Neural progenitor cell (in vitro differentiated cells): ENCODE results near the gene PDCD2L. TPM values are rescaled to one million over a fixed set of nuclear protein-coding genes. Genes with fewer than 3 reads are reported as not detected.
A peak's percentile ranks its signal among the peaks of the same experiment; 100 is the strongest.

ENCODE experiments used
- DNase-seq: peaks from one replicate; pipeline ENCODE4 v3.0.0-alpha.2; 2016; ENCODE audit warnings: low spot score
- H2AFZ ChIP-seq: fragments of 200-600 bp; sonication (generic); replicated peaks from 2 replicates; pipeline ENCODE4 v1.6.1; 2016; ENCODE audit warnings: antibody characterized with exemption
- H3F3A ChIP-seq: fragments of 200-600 bp; sonication (generic); 2 replicates; pipeline ENCODE4 v1.6.1; 2016; ENCODE audit warnings: antibody characterized with exemption, low read depth
- H3K27ac ChIP-seq: fragments of 200-600 bp; sonication (generic); 2 replicates; pipeline ENCODE4 v1.5.1; 2016; ENCODE audit warnings: mild to moderate bottlenecking
- H3K27me3 ChIP-seq: fragments of 200-600 bp; sonication (generic); 2 replicates; pipeline ENCODE4 v1.6.1; 2016; ENCODE audit warnings: mild to moderate bottlenecking, moderate library complexity
- H3K36me3 ChIP-seq: fragments of 200-600 bp; sonication (generic); 2 replicates; pipeline ENCODE4 v1.5.1; 2016
- H3K4me1 ChIP-seq: fragments of 200-600 bp; sonication (generic); 2 replicates; pipeline ENCODE4 v1.6.1; 2016; ENCODE audit warnings: mixed run types
- H3K4me2 ChIP-seq: fragments of 200-600 bp; sonication (generic); 2 replicates; pipeline ENCODE4 v1.6.1; 2016
- H3K4me3 ChIP-seq: fragments of 200-600 bp; sonication (generic); 2 replicates; pipeline ENCODE4 v1.5.1; 2016
- H3K79me2 ChIP-seq: fragments of 200-600 bp; sonication (generic); 2 replicates; pipeline ENCODE4 v1.6.1; 2016; ENCODE audit warnings: low read depth
- H3K9ac ChIP-seq: fragments of 200-600 bp; sonication (generic); 2 replicates; pipeline ENCODE4 v1.6.1; 2016
- H3K9me3 ChIP-seq: fragments of 200-600 bp; sonication (generic); 2 replicates; pipeline ENCODE4 v1.5.1; 2016; ENCODE audit warnings: low read depth
- H4K20me1 ChIP-seq: fragments of 200-600 bp; sonication (generic); 2 replicates; pipeline ENCODE4 v1.6.1; 2016; ENCODE audit warnings: low read depth
- H3K27ac Mint-ChIP-seq: 3 replicates; pipeline ENCODE4 v1.8.0; 2021; ENCODE audit warnings: mixed read lengths
- H3K27me3 Mint-ChIP-seq: 2 replicates; pipeline ENCODE4 v1.8.0; 2022; ENCODE audit warnings: low read depth, mild to moderate bottlenecking, inconsistent platforms, moderate library complexity, mixed read lengths; ENCODE audit not compliant: insufficient read depth
- H3K36me3 Mint-ChIP-seq: 3 replicates; pipeline ENCODE4 v1.8.0; 2021; ENCODE audit warnings: mixed read lengths
- H3K4me1 Mint-ChIP-seq: 3 replicates; pipeline ENCODE4 v1.8.0; 2021; ENCODE audit warnings: mixed read lengths
- H3K4me3 Mint-ChIP-seq: 3 replicates; pipeline ENCODE4 v1.8.0; 2021; ENCODE audit warnings: mild to moderate bottlenecking, moderate library complexity, mixed read lengths
- H3K9me3 Mint-ChIP-seq: 3 replicates; pipeline ENCODE4 v1.8.0; 2020; ENCODE audit warnings: mixed read lengths
- CTCF ChIP-seq: fragments of 200-600 bp; sonication (generic); IDR thresholded peaks from 2 replicates; pipeline ENCODE4 v1.5.1; 2017; ENCODE audit warnings: antibody characterized with exemption, mild to moderate bottlenecking
- EZH2 ChIP-seq: fragments of 200-600 bp; sonication (generic); IDR thresholded peaks from 2 replicates; pipeline ENCODE4 v1.6.1; 2017; ENCODE audit warnings: antibody characterized with exemption, mild to moderate bottlenecking, moderate library complexity
- EZH2phosphoT487 ChIP-seq: fragments of 200-600 bp; sonication (generic); IDR thresholded peaks from 2 replicates; pipeline ENCODE4 v1.6.1; 2017; ENCODE audit warnings: antibody characterized with exemption
- total RNA-seq: library from RNA; depleted of rRNA; stranded (reverse); fragments of >200 nt; gene quantifications from 2 replicates; pipeline ENCODE4 v1.2.3, GENCODE V29; 2015; ENCODE audit warnings: low replicate concordance

PDCD2L gene
- total RNA-seq, 1 donor from 2014 or later, result 15.2 TPM

- TF ChIP-seq EZH2phosphoT487 (no peak), CTCF (no peak), EZH2 (no peak)
- no peak overlapping the region for H3K4me3 ChIP-seq
- H3K4me2 ChIP-seq, result no peak overlapping the region
- DNase-seq, result no peak
- H4K20me1 ChIP-seq, result peaks cover 2% of the 10 kb centered on the region
- no peak overlapping the region for H3K27ac ChIP-seq
- H3K36me3 ChIP-seq, result no peaks in the 10 kb centered on the region
- no peak overlapping the region for H3K27ac Mint-ChIP-seq
- peaks cover 29% of the 10 kb centered on the region for H3K79me2 ChIP-seq
- H3K9me3 ChIP-seq, result no peaks in the 10 kb centered on the region
- peaks cover 2% of the 10 kb centered on the region for H3K27me3 Mint-ChIP-seq
- no peak overlapping the region for H3K4me3 Mint-ChIP-seq
- H3K4me1 ChIP-seq, result no peaks in the 10 kb centered on the region
- H3K9ac ChIP-seq, result no peak overlapping the region
- peaks cover 27% of the 10 kb centered on the region for H3K36me3 Mint-ChIP-seq
- no peaks in the 10 kb centered on the region for H3K9me3 Mint-ChIP-seq
- H3K27me3 ChIP-seq, result no peaks in the 10 kb centered on the region
- H3K4me1 Mint-ChIP-seq, result peaks cover 2% of the 10 kb centered on the region
- H3F3A ChIP-seq, result peaks cover 10% of the 10 kb centered on the region
- H2AFZ ChIP-seq, result no peak overlapping the region
Observed at GRCh38 chr19:34402074-34402600, 2.1 kb upstream of the PDCD2L start.

GRCh38 chr19:34403784-34404108 lies 453 bp upstream of the PDCD2L start:
- Mint-ChIP-seq H3K4me1 (peaks cover 2% of the 10 kb centered on the region), H3K27ac (no peak overlapping the region), H3K4me3 (peak overlapping the region; percentile 90), H3K9me3 (no peaks in the 10 kb centered on the region), H3K27me3 (peaks cover 2% of the 10 kb centered on the region), H3K36me3 (peaks cover 22% of the 10 kb centered on the region)
- TF ChIP-seq EZH2phosphoT487, result no peak
- no peak for TF ChIP-seq EZH2
- no peak for TF ChIP-seq CTCF
- Histone ChIP-seq H4K20me1 (peaks cover 13% of the 10 kb centered on the region), H3K27me3 (no peaks in the 10 kb centered on the region), H3F3A (peaks cover 10% of the 10 kb centered on the region), H3K4me3 (peak overlapping the region; percentile 81), H2AFZ (peak overlapping the region; percentile 93), H3K9ac (no peak overlapping the region), H3K27ac (no peak overlapping the region), H3K4me1 (no peaks in the 10 kb centered on the region), H3K9me3 (no peaks in the 10 kb centered on the region), H3K79me2 (peaks cover 37% of the 10 kb centered on the region), H3K4me2 (peak overlapping the region; percentile 83), H3K36me3 (no peaks in the 10 kb centered on the region)
- DNase-seq, result no peak

- H3K4me3 Mint-ChIP-seq, result peak overlapping the region; percentile 62
- Histone ChIP-seq H3K4me2 (no peak overlapping the region), H3K36me3 (no peaks in the 10 kb centered on the region), H3K79me2 (peaks cover 45% of the 10 kb centered on the region), H3K4me1 (no peaks in the 10 kb centered on the region), H3K27ac (no peak overlapping the region), H2AFZ (no peak overlapping the region), H3K27me3 (no peaks in the 10 kb centered on the region), H3F3A (peaks cover 10% of the 10 kb centered on the region), H3K9ac (no peak overlapping the region), H3K9me3 (no peaks in the 10 kb centered on the region), H4K20me1 (peaks cover 13% of the 10 kb centered on the region), H3K4me3 (no peak overlapping the region)
- no peaks in the 10 kb centered on the region for H3K9me3 Mint-ChIP-seq
- TF ChIP-seq EZH2phosphoT487, result no peak
- peaks cover 17% of the 10 kb centered on the region for H3K36me3 Mint-ChIP-seq
- H3K27me3 Mint-ChIP-seq, result no peaks in the 10 kb centered on the region
- no peak for DNase-seq
- H3K27ac Mint-ChIP-seq, result no peak overlapping the region
- H3K4me1 Mint-ChIP-seq, result peaks cover 2% of the 10 kb centered on the region
Observed at GRCh38 chr19:34405892-34406660, 1.9 kb downstream of the PDCD2L start.

GRCh38 chr19:34408411-34408810 lies 4.2 kb downstream of the PDCD2L start:
- Histone ChIP-seq H3K79me2 (peaks cover 45% of the 10 kb centered on the region), H3K4me1 (no peaks in the 10 kb centered on the region), H3K36me3 (no peaks in the 10 kb centered on the region), H2AFZ (no peak overlapping the region), H3F3A (no peaks in the 10 kb centered on the region), H3K9me3 (no peaks in the 10 kb centered on the region), H3K4me3 (no peak overlapping the region), H3K9ac (no peak overlapping the region), H3K27ac (no peak overlapping the region), H4K20me1 (peaks cover 13% of the 10 kb centered on the region), H3K27me3 (no peaks in the 10 kb centered on the region), H3K4me2 (no peak overlapping the region)
- H3K27me3 Mint-ChIP-seq, result no peaks in the 10 kb centered on the region
- peaks cover 13% of the 10 kb centered on the region for H3K36me3 Mint-ChIP-seq
- no peaks in the 10 kb centered on the region for H3K9me3 Mint-ChIP-seq
- TF ChIP-seq EZH2phosphoT487 (no peak), EZH2 (no peak), CTCF (no peak)
- H3K4me3 Mint-ChIP-seq, result no peak overlapping the region
- no peak for DNase-seq
- peaks cover 2% of the 10 kb centered on the region for H3K4me1 Mint-ChIP-seq
- no peak overlapping the region for H3K27ac Mint-ChIP-seq
